ENCODE data around the gene STXBP5.

STXBP5 gene

GRCh38 chr6:147212622-147213021, 8.4 kb downstream of the STXBP5 start:
- DNase-seq: no peak

GRCh38 chr6:147213772-147214171, 9.6 kb downstream of the STXBP5 start:
- no peak for DNase-seq

- no peak for DNase-seq
These were observed 10.3 kb downstream of the STXBP5 start for GRCh38 chr6:147214248-147215227.

GRCh38 chr6:147216915-147217314, 12.7 kb downstream of the STXBP5 start:
- no peak for DNase-seq

GRCh38 chr6:147217840-147218404, 13.7 kb downstream of the STXBP5 start:
- no peak for DNase-seq

- DNase-seq: no peak
These were observed 14.6 kb downstream of the STXBP5 start for GRCh38 chr6:147218797-147219196.

- DNase-seq: no peak
These were observed 15.2 kb downstream of the STXBP5 start for GRCh38 chr6:147219463-147219862.

- DNase-seq: no peak
These were observed 16.1 kb downstream of the STXBP5 start for GRCh38 chr6:147220345-147220744.

- no peak for DNase-seq
These were observed 17.5 kb downstream of the STXBP5 start for GRCh38 chr6:147221739-147222138.

- DNase-seq: no peak
These were observed 18.1 kb downstream of the STXBP5 start for GRCh38 chr6:147222160-147222838.

GRCh38 chr6:147223736-147224135, 19.5 kb downstream of the STXBP5 start:
- DNase-seq: no peak

- DNase-seq: no peak
These were observed 22.0 kb downstream of the STXBP5 start for GRCh38 chr6:147226163-147226724.

- DNase-seq: no peak
These were observed 22.7 kb downstream of the STXBP5 start for GRCh38 chr6:147226877-147227276.

GRCh38 chr6:147227770-147228320, 23.6 kb downstream of the STXBP5 start:
- DNase-seq: no peak

GRCh38 chr6:147231589-147231988, 27.4 kb downstream of the STXBP5 start:
- no peak for DNase-seq

- DNase-seq: no peak
These were observed 30.5 kb downstream of the STXBP5 start for GRCh38 chr6:147234685-147235084.

- DNase-seq: no peak
These were observed 33.9 kb downstream of the STXBP5 start for GRCh38 chr6:147238164-147238563.

- no peak for DNase-seq
These were observed 34.7 kb downstream of the STXBP5 start for GRCh38 chr6:147238906-147239305.

- no peak for DNase-seq
These were observed 40.6 kb downstream of the STXBP5 start for GRCh38 chr6:147244832-147245231.

- DNase-seq: no peak
These were observed 41.5 kb downstream of the STXBP5 start for GRCh38 chr6:147245693-147246092.

- no peak for DNase-seq
These were observed 42.8 kb downstream of the STXBP5 start for GRCh38 chr6:147246853-147247635.

- DNase-seq: no peak
These were observed 44.6 kb downstream of the STXBP5 start for GRCh38 chr6:147248859-147249258.
